Measurements from ENCODE around the gene SPRED3.
"Not testable (repeated sequence)": the region's sequence is repeated elsewhere in the genome, so short reads cannot be mapped to it uniquely, and the experiment has no call there.

Gene SPRED3

DNA sequence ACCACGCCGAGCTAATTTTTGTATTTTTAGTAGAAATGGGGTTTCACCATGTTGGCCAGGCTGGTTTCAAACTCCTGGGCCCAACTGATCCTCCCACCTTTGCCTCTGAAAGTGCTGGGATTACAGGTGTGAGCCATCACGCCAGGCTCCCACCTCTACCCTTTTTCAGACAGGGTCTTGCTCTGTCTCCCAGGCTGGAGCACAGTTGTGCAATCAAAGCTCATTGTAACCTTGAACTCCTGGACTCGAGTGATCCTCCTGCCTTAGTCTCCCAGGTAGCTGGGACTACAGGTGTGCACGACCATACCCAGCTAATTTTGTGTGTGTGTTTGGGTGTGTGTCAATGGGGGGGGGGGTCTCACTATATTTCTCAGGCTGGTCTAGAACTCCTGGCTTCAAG is 35.8 kb downstream of the SPRED3 start:
- no peak for DNase-seq (ENCODE audit: insufficient read length, low spot score)
- no peak for FAIRE-seq
- TF ChIP-seq, protein P1, sequence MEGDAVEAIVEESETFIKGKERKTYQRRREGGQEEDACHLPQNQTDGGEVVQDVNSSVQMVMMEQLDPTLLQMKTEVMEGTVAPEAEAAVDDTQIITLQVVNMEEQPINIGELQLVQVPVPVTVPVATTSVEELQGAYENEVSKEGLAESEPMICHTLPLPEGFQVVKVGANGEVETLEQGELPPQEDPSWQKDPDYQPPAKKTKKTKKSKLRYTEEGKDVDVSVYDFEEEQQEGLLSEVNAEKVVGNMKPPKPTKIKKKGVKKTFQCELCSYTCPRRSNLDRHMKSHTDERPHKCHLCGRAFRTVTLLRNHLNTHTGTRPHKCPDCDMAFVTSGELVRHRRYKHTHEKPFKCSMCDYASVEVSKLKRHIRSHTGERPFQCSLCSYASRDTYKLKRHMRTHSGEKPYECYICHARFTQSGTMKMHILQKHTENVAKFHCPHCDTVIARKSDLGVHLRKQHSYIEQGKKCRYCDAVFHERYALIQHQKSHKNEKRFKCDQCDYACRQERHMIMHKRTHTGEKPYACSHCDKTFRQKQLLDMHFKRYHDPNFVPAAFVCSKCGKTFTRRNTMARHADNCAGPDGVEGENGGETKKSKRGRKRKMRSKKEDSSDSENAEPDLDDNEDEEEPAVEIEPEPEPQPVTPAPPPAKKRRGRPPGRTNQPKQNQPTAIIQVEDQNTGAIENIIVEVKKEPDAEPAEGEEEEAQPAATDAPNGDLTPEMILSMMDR (IDR thresholded peaks at IDR 0.05; ENCODE audit: insufficient read depth, missing control alignments) = no peak

GRCh38 chr19:38425222-38425809 is 36.8 kb downstream of the SPRED3 start:
- TF ChIP-seq, protein P1 (IDR thresholded peaks at IDR 0.05; ENCODE audit: insufficient read depth, missing control alignments) = no peak
- FAIRE-seq = no peak
- DNase-seq (ENCODE audit: insufficient read length, low spot score) = no peak

DNA sequence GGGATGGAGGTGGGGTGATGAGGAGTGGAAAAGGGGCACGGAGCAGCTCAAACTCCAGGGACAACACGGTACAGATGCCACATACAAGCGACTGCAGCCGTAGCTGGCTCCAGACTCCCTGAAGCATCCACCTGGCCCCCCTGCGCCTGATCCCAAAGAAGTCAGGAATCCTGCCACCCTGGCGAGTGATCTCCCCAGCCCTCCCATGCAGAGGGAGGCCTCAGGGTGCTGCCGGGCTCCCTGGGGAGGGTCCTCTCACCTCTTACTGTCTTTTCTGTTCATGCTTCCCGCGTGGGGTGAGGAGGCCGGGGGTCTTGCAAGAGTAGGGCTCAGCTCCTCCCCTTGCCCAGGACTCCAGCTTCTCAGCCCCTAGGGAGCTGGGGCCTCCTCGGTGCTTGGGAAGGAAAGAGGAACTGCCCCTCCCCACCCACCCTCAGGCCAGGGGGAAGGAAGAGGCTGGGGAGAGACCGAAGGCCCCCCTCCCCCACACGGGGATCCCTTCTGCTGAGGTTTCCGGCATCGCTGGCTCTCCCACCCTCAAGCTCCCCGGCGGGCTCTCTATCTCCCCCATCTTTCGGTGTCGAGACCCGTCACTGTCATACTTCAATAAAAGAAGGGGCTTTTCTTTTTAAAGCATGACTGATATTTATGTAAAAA is 37.4 kb downstream of the SPRED3 start, which contains the start of gene RASGRP4:
Gene RASGRP4, minus strand, starts transcription at position 410 of the 657 bp plus-strand sequence. Its CDS starts 128 bp downstream, at position 282.
- TF ChIP-seq, protein P1 (IDR thresholded peaks at IDR 0.05; ENCODE audit: insufficient read depth, missing control alignments) = no peak
- DNase-seq (ENCODE audit: insufficient read length, low spot score) = no peak
- no peak for FAIRE-seq

GRCh38 chr19:38427035-38427677 is 38.7 kb downstream of the SPRED3 start:
- DNase-seq (ENCODE audit: insufficient read length, low spot score); FAIRE-seq: not testable (repeated sequence)

- DNase-seq (ENCODE audit: insufficient read length, low spot score) (no peak), FAIRE-seq (no peak)
- TF ChIP-seq, protein P1 (IDR thresholded peaks at IDR 0.05; ENCODE audit: insufficient read depth, missing control alignments) = no peak
Measured at GRCh38 chr19:38429055-38429810, 40.7 kb downstream of the SPRED3 start.

- no peak for DNase-seq (ENCODE audit: insufficient read length, low spot score)
- no peak for FAIRE-seq
- TF ChIP-seq, protein P1 (IDR thresholded peaks at IDR 0.05; ENCODE audit: insufficient read depth, missing control alignments) = no peak
Measured at GRCh38 chr19:38429811-38430156, 41.3 kb downstream of the SPRED3 start.

- TF ChIP-seq, protein P1 (IDR thresholded peaks at IDR 0.05; ENCODE audit: insufficient read depth, missing control alignments) = no peak
Measured at GRCh38 chr19:38430931-38431330, 42.4 kb downstream of the SPRED3 start.

More at GRCh38 chr19:38430931-38431330, 42.4 kb downstream of the SPRED3 start:
- FAIRE-seq (no peak), DNase-seq (ENCODE audit: insufficient read length, low spot score) (no peak)
